Pons (tissue), 1 donor: ENCODE results near the gene NCEH1.
"Not testable (repeated sequence)": the region's sequence is repeated elsewhere in the genome, so short reads cannot be mapped to it uniquely, and the experiment has no call there.

ENCODE experiments used
- DNase-seq: peaks from one replicate; pipeline ENCODE4 v3.0.0-alpha.2; 2016; ENCODE audit warnings: low spot score

Gene NCEH1

GRCh38 chr3:172707030-172707429, 3.8 kb downstream of the NCEH1 start:
- DNase-seq, result no peak

- no peak for DNase-seq
Measured at GRCh38 chr3:172705170-172705569, 5.7 kb downstream of the NCEH1 start.

- DNase-seq, result no peak
Measured at GRCh38 chr3:172704001-172704400, 6.9 kb downstream of the NCEH1 start.

GRCh38 chr3:172702731-172703130, 8.1 kb downstream of the NCEH1 start:
- not testable (repeated sequence) for DNase-seq

GRCh38 chr3:172702256-172702655, 8.6 kb downstream of the NCEH1 start:
- no peak for DNase-seq

- no peak for DNase-seq
Measured at GRCh38 chr3:172701751-172702150, 9.1 kb downstream of the NCEH1 start.

DNA sequence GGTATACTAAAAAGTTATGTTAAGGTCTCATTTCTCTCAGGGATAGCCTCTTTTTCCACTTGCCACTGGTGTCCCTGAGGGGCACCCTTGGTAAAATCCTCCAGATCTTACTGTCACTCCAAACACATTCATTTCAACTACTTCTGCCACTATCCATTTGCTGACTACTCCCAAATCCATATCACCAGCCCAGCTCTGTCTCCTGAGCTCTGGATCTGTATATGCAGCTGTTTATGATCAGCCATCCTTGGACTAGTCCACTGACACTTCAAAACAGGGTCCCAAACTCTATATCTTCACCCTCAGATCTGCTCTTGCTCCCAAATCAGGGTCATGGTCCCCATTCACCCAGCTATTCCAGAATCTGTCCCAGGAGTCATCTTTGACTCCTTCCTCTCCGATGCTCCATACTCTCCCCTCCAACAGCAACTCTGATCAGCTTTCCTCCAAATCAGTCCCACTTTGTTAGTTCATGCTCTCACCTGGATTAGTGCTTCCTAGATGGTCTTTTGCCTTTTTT, 9.9 kb downstream of the NCEH1 start:
- DNase-seq, result no peak

DNA sequence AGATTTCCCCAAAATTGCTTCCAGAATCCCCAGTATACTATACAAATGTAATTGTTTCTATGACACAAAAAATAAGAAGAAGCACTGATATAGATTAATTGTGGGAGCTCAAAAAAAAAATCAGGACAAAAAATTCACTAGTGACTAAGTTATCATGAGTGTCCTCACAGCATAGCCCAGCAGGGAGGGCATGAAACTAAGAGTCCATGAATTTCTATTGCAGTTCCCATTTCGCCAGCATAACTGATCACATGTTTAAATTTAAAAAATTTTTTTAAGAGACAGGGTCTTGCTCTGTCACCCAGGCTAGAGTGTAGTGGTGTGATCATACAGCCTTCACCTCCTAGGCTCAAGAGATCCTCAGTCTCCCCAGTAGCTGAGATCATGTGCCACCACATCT, 10.6 kb downstream of the NCEH1 start:
- no peak for DNase-seq

GRCh38 chr3:172699031-172699430, 11.8 kb downstream of the NCEH1 start:
- no peak for DNase-seq

DNA sequence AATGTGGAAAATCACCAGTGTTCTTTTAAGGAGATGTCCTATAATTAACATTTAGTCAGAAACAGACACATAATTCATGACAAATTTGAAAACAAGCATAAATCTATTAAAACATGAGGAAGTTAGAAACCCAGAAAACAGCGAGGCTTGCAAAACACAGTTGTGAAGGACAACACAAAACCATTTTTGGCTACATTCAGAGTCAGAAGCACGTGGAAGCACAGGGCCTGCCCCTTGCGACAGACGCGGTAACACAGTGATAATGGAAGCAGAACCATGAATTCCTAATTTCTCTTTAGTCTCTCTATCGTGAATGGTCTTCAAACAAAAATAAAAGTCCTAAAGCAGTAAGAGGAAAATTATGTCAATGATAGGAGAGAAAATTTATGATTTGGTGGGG, 12.2 kb downstream of the NCEH1 start:
- DNase-seq, result peak; percentile 48

GRCh38 chr3:172697558-172697957, 13.3 kb downstream of the NCEH1 start:
- DNase-seq, result no peak

GRCh38 chr3:172696357-172696756, 14.5 kb downstream of the NCEH1 start:
- no peak for DNase-seq

DNA sequence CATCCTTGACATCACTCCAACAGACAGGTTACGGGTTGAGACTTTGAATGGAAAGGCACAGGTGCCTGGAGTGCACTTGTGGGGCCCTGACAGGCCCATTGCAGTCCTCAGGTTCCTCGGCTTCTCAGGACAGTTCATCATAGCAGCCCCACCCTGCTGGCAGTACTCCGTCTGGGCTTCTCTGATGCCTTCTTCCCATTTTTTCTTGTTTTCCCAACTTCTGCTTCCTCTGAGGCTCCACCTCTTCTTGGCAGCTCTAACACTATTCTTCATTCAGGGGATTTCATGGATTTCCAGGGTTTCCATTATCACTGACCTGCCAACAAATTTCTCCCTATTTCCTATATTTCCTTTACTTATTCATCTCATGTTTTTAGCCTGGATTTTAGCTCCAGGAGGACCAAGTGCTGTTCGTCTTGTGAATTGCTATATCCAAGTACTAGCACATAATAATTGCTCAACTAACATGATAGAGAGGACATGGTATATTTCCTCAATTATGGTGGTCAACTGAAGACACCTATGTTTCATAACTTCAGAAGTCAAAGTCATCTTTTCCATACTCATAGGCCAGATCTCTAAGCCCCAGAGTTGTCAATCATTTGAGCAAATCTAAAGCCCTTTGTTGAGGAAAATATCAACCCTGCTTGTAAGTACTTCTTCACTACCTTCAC, 16.2 kb downstream of the NCEH1 start:
- no peak for DNase-seq

DNA sequence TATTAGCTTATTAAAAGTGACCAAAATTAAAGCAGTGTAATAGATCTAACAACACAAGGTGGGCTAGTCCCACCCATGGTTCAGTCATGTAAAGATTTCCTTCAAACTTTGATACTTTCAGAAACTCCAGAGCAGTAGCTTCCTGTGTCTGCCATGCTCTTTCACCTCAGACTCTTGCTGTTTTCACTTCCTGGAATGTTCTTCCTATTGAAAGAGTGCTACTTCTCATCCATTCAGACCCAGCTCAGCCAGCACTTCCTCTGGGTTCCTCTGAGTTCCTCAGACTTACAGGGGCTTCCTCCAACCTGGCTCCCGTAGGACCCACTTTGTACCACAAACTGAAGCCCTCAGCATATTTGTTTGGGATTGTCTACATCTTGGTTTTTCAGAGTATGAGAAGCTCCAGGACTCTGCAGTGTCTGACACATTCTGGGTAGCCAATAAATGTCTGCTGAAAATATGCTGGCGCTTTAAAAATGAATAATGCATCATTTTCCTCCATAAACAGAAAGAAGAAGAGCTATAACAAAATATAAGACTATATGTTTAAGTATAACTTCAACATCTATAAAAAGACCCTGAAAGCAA, 18.0 kb downstream of the NCEH1 start:
- DNase-seq, result peak; percentile 42

DNA sequence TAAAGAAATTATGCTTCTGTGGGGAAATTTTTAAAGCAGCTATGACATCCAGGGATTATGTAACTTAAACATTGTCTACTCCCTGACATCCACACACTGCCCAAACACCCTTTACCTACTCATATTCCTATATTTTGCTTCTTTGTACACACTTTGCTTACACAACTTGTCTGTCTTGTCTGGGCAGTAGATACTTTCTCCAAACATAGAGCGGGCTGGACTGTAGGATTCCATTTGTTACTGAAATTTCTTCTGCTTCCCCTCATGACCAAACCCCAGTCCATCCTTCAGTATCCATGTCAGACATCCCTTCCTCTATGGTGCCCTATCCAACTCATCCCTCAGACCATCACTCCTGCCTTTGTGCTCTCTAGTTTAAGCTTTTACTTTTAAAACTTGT, 19.9 kb downstream of the NCEH1 start:
- DNase-seq, result no peak

- no peak for DNase-seq
Measured at GRCh38 chr3:172688588-172688987, 22.3 kb downstream of the NCEH1 start.

GRCh38 chr3:172687501-172687900, 23.4 kb downstream of the NCEH1 start:
- DNase-seq, result no peak

DNA sequence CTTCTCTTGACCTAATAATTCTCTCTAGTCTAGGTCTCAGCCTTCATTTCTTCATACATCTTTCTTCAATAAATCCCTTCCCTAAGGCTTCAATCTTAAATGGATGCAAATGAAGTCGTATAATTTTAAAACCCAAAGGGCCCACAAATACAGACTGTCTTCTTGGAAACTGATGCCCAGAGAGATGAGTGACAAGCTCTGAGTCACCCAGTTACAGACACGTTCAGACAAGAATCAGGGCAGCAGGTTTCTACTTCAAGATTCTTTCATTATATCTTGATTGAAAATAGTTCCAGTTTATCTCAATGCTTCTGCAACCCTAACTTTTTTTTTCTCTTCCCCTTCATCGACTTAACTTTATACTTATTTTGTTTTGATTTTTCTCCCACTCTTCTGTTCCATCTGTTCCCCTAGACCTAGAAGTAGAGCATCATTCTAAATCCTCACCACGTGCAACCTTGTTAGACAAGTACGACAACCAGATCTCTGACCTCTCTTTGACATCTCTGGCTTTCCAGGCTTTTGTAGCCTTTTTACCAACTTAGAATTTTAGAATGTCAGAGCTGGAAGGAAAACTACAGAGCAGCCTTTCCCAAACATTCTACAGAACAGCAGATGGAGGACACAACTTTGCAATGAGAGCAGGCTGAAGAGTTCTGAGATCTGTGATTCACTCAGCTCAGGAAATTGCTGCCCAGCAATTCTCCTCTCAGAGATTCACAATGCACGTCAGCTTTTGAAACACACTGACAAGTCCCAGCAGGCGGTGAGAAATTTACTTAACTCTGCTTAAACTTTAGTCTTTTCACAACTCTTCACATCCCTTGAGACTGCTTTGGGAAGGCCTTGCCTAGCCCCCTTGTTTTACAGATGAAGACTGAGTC, 25.3 kb downstream of the NCEH1 start:
- DNase-seq, result no peak

DNA sequence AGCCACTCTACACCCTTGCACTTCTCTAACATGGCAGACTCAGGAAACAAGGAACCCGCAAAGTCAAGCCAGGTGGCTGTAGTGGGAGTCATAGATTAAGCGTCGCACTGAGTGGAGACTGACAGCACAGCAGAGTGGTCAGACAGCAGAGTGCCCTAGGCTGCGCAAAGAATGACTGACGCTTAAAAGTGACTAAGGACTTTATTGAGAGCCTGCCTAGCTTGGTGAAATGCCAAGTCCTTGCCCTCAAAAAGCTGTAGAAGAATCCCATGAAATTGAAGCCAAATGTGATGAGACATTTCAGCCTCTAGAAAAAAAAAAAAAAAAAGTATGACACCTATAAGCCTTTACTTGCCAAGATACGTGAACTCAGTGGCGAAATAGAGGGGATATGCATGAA, 30.2 kb downstream of the NCEH1 start:
- DNase-seq, result no peak

- no peak for DNase-seq
Measured at GRCh38 chr3:172679599-172679998, 31.3 kb downstream of the NCEH1 start.

- DNase-seq, result peak; percentile 42
Measured at GRCh38 chr3:172678068-172678467, 32.8 kb downstream of the NCEH1 start.

DNA sequence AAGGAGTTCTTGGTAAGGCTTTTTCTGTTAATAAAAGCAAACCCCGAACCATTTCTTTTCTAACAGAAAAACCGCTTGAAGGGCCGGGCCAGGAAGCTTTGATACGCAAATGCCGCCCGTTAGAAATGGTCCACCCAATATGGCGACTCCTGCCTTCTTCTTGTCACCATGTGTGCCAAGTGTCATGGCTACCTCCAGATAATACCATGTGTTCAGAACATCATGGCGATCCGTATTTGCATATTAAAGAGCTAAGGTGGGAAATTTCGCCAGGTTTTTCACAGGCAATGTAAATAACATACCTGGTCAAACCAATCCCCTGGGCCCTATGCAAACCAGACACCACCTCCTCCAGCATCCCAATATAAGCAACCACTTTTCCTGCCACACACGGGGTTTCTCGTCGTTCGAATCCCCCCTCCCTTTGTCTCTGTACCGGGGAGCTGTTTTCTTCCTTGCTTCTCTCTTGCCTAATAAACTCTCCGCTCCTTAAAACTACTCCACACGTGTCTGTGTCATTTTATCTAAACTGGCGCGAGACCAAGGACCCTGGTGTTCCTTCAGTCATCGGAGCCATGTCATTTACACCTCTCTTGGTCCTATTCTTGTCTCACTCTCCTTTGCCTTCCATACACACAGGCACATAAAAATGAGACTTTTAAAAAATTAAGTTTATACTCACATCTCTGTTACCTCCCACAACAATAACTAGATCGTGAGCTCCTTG, 34.5 kb downstream of the NCEH1 start:
- DNase-seq, result no peak
